ENCODE results near the gene OR8A1.
"Not testable (repeated sequence)": the region's sequence is repeated elsewhere in the genome, so short reads cannot be mapped to it uniquely, and the experiment has no call there.

Gene OR8A1

GRCh38 chr11:124595302-124595701 is 25.5 kb downstream of the OR8A1 start:
- DNase-seq (ENCODE audit: low read depth, low spot score), result no peak

DNA sequence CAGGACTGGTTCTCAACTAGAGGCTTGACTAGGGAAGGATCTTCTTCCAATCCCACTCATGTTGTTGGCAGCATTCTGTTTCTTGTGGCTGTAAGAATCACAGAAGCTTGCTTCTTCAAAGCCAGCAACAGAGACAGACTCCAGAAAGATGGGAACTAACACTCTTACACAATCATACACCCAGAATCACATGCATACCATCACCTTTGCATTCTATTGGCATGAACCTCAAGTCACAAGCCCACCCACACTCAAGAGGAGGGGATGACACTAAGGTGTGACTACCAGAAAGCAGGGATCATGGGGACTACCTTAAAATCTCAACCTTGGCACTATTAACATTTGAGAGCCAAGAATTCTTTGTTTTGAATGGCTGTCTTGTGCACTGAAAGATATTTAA is 27.8 kb downstream of the OR8A1 start:
- DNase-seq (ENCODE audit: low read depth, low spot score), result no peak

DNA sequence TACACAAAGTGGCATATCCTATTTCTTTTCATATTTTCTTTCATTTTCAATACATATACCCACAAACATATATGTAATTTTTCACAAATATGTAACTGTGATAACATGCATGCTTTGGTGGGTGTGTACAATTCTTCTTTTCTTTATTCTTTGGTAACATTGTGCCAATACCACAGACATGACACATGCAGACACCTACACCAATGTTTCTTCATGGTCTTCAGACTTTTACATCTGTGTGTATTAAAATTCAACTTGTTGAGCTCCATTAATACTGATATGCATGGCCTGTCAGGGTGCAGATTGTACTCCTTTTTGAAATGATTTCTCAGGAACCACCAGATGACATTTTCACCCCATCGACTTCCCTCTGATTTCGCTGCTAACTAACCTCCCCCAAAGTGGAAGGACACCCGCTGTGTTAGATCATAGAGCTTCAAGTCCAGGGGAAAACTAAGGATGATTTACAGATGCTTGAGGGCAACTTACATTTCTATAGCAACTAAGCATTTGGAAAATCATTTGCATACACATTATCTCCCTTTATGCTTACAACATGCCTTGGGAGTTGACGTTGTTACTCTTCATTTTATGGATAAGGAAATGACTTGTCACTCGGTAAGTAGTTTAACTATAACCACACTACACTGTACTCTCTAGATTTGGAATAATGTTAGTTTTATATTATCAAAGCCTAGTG is 31.0 kb downstream of the OR8A1 start:
- no peak for DNase-seq (ENCODE audit: low read depth, low spot score)

- no peak for DNase-seq (ENCODE audit: low read depth, low spot score)
Observed at GRCh38 chr11:124602193-124602592, 32.4 kb downstream of the OR8A1 start.

- DNase-seq (ENCODE audit: low read depth, low spot score), result not testable (repeated sequence)
Observed at GRCh38 chr11:124602723-124603122, 32.9 kb downstream of the OR8A1 start.

DNA sequence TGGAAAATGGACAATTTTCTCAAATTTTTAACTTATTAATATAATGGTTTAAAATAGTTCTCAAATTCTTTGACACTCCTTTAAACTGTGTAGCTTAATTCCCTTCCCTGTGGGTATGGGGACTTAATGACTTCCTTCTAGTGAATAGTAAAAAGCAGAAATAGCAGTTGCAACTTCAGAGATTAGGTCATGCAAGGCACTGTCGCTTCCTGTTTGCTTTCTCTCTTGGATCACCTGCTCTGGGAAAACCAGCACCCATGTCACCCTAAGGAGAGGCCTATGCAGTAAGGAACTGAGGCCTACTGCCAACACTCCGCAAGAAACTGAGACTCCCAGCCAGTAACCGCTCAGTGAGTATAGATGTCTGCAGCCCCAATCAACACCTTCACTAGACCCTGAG is 35.9 kb downstream of the OR8A1 start:
- no peak for DNase-seq (ENCODE audit: low read depth, low spot score)

DNA sequence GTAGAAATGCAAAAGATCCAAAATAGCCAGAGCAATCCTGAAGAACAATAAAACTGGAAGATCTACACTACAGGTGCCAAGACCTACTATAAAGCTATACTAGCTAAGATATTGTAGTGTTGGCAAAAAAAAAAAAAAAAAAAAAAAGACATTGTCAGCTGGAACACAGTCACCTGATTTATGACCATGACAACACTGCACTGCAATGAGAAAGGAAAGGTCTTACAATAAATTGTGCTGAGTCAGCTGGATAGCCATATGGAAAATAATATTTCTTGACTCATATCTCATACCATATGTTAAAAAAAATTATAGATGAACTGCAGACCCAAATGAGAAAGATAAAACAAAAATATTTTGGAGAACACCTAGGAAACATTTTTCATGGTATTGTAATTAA is 38.4 kb downstream of the OR8A1 start:
- DNase-seq (ENCODE audit: low read depth, low spot score), result no peak

- no peak for DNase-seq (ENCODE audit: low read depth, low spot score)
Observed at GRCh38 chr11:124610295-124610694, 40.5 kb downstream of the OR8A1 start.

GRCh38 chr11:124611064-124611463 is 41.3 kb downstream of the OR8A1 start, which contains the start of gene PANX3:
PANX3 (plus strand) TSS chr11:124611428; CDS start chr11:124611557, 129 bp downstream.
- no peak for DNase-seq (ENCODE audit: low read depth, low spot score)

GRCh38 chr11:124612045-124612444 is 42.2 kb downstream of the OR8A1 start:
- no peak for DNase-seq (ENCODE audit: low read depth, low spot score)

DNA sequence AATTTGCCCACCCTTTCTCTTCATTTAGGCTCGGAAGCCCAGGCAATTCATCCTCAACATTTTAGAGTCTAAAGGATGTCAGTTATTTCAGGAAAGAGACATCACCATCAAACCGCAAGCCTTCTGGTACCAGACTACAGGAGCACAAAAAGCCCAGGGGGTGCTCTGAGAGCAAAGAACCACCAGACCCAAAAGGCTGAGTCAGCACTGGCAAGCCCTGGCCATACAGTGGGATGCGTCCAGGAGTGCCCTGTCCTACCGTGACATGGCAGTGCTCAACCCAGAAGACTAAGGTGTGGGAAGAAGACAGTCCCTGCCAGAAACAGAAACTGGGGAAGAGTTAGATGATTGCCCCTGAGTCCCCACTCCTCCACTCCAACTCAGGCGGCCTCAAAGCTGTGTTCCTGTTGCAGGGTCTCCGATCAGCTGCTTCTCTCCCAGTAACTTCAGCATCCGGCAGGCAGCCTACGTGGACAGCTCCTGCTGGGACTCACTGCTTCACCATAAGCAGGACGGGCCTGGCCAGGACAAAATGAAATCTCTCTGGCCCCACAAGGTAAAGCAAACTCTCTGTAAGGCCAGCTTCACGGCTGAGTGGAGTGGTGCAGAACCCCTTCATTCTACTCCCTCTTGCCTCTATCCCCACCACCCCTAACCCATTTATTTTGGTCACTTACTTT is 42.9 kb downstream of the OR8A1 start:
- no peak for DNase-seq (ENCODE audit: low read depth, low spot score)

DNA sequence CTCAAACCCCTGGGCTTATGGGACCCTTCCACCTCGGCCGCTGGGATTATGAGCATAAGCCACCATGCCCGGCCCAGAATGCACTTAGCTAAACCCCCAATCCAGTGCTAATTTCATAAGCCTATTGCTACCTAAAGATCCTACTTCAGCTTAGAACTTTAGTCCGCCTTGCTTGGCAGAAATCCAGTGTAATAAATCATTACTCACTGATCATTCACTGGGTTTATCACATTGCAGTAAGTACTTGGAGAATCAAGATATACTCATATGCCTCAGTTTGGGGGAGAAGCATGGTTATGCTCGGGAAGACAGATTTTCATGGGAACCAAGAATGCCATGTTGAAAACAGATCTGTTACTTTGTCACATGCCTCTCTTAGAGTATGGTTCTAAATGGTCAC is 49.1 kb downstream of the OR8A1 start:
- DNase-seq (ENCODE audit: low read depth, low spot score), result no peak
